ENCODE measurements around the gene CTNND1. TPM values are rescaled to one million over a fixed set of nuclear protein-coding genes. Genes with fewer than 3 reads are reported as not detected.

Gene CTNND1
- total and polyA plus RNA-seq, 2 of the 8 experiments (the other 6 are each of a cell fraction or from before 2014, with no cell fraction given): 91.9 to 164 TPM

- TF ChIP-seq CHD7 (IDR thresholded peaks at IDR 0.05; ENCODE audit: insufficient replicate concordance, low read length) (no peak), POLR2AphosphoS5 (IDR thresholded peaks at IDR 0.05; ENCODE audit: low read depth, low read length) (0 out of 2 replicates have a peak, but pooled peaks have one; percentile 35), SIRT6 (IDR thresholded peaks at IDR 0.05; ENCODE audit: low read length) (no peak)
- TF ChIP-seq, protein P1, sequence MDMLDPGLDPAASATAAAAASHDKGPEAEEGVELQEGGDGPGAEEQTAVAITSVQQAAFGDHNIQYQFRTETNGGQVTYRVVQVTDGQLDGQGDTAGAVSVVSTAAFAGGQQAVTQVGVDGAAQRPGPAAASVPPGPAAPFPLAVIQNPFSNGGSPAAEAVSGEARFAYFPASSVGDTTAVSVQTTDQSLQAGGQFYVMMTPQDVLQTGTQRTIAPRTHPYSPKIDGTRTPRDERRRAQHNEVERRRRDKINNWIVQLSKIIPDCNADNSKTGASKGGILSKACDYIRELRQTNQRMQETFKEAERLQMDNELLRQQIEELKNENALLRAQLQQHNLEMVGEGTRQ (IDR thresholded peaks at IDR 0.05; ENCODE audit: low read length): no peak
These were observed 16.4 kb upstream of the CTNND1 start (continued) for GRCh38 chr11:57745206-57745605.
